Mesothelial cell of epicardium (in vitro differentiated cells): ENCODE data around the gene OLR1. TPM values are rescaled to one million over a fixed set of nuclear protein-coding genes. Genes with fewer than 3 reads are reported as not detected.
"Not testable (repeated sequence)": the region's sequence is repeated elsewhere in the genome, so short reads cannot be mapped to it uniquely, and the experiment has no call there.

Source experiments
- DNase-seq, 2 experiments: peaks; one replicate each; pipeline ENCODE4 v3.0.0; 2021; ENCODE audit warnings: low spot score in 2 of 2; ENCODE audit not compliant: unreplicated experiment in 2 of 2
- H3K27ac Mint-ChIP-seq: 2 replicates; pipeline ENCODE4 v1.8.0; 2021; ENCODE audit warnings: mixed read lengths
- H3K27me3 Mint-ChIP-seq: 2 replicates; pipeline ENCODE4 v1.8.0; 2021; ENCODE audit warnings: low read depth, mixed read lengths
- H3K36me3 Mint-ChIP-seq: 2 replicates; pipeline ENCODE4 v1.8.0; 2021; ENCODE audit warnings: mixed read lengths
- H3K4me1 Mint-ChIP-seq: 2 replicates; pipeline ENCODE4 v1.8.0; 2021; ENCODE audit warnings: mixed read lengths
- H3K4me3 Mint-ChIP-seq: 2 replicates; pipeline ENCODE4 v1.8.0; 2021; ENCODE audit warnings: mild to moderate bottlenecking, moderate library complexity, mixed read lengths
- H3K9me3 Mint-ChIP-seq: 2 replicates; pipeline ENCODE4 v1.8.0; 2021; ENCODE audit warnings: mixed read lengths
- total RNA-seq: library from RNA; stranded (reverse); gene quantifications from 3 replicates; pipeline ENCODE4 v1.2.1, GENCODE V29; 2021
- TF ChIP-seq, protein P1 (sequence below): fragments of 200-600 bp; sonication (generic); IDR thresholded peaks from one replicate; pipeline ENCODE4 v1.5.0; 2021; ENCODE audit warnings: antibody characterized with exemption; ENCODE audit not compliant: unreplicated experiment

The OLR1 gene
- total RNA-seq, 1 donor from 2014 or later: 1.7 TPM

DNA sequence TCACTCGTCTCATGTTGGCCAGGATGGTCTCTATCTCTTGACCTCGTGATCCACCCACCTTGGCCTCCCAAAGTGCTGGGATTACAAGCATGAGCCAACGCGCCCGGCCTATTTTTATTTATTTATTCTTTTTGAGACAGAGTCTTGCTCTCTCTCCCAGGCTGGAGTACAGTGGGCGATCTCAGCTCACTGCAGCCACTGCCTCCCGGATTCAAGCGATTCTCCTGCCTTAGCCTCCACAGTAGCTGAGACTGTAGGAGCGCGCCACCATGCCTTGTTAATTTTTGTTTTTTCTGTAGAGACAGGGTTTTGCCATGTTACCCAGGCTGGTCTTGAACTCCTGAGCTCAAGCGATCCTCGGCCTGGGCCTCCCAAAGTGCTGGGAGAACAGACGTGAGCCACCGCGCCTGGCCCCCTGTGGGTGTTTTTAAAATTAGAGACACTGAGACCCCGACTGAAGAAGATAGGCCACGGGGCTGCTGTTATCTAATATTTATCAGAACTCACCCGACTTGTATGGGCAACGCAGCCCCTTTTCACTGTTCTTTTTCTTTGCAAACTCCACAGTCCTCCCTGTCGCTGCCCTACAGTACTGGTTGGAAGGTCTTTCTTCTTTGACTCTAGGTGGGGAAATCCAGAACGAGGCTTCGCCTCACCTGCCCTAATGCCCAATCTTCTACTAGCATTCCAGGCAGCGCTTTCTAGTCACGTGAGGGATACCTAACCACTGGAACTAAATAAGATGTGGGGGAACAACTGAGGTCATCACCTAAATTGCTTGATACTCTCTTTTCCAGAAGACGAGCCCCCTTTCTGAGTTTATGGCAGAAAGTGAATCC, 39.4 kb upstream of the OLR1 start:
- H3K4me3 Mint-ChIP-seq: no peak overlapping the region
- no peaks in the 10 kb centered on the region for H3K27me3 Mint-ChIP-seq
- H3K27ac Mint-ChIP-seq: peak overlapping the region; percentile 100
- no peaks in the 10 kb centered on the region for H3K9me3 Mint-ChIP-seq
- H3K4me1 Mint-ChIP-seq: peaks cover 22% of the 10 kb centered on the region
- DNase-seq: no peak
- no peaks in the 10 kb centered on the region for H3K36me3 Mint-ChIP-seq
- TF ChIP-seq, protein P1, sequence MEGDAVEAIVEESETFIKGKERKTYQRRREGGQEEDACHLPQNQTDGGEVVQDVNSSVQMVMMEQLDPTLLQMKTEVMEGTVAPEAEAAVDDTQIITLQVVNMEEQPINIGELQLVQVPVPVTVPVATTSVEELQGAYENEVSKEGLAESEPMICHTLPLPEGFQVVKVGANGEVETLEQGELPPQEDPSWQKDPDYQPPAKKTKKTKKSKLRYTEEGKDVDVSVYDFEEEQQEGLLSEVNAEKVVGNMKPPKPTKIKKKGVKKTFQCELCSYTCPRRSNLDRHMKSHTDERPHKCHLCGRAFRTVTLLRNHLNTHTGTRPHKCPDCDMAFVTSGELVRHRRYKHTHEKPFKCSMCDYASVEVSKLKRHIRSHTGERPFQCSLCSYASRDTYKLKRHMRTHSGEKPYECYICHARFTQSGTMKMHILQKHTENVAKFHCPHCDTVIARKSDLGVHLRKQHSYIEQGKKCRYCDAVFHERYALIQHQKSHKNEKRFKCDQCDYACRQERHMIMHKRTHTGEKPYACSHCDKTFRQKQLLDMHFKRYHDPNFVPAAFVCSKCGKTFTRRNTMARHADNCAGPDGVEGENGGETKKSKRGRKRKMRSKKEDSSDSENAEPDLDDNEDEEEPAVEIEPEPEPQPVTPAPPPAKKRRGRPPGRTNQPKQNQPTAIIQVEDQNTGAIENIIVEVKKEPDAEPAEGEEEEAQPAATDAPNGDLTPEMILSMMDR: no peak

DNA sequence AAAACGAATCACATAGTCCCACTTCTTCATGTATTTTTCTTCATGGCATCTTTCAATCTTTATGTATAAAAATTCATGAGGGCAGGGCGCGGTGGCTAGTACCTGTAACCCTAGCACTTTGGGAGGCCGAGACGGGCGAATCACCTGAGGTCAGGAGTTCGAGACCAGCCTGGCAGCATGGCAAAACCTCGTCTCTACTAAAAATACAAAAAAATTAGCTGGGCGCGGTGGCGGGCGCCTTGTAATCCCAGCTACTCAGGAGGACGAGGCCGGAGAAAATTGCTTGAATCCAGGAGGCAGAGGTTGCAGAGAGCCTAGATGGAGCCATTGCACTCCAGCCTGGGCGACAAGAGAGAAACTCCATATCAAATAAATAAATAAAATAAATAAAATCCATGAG, 38.3 kb upstream of the OLR1 start:
- no peaks in the 10 kb centered on the region for H3K36me3 Mint-ChIP-seq
- TF ChIP-seq, protein P1: no peak

DNA sequence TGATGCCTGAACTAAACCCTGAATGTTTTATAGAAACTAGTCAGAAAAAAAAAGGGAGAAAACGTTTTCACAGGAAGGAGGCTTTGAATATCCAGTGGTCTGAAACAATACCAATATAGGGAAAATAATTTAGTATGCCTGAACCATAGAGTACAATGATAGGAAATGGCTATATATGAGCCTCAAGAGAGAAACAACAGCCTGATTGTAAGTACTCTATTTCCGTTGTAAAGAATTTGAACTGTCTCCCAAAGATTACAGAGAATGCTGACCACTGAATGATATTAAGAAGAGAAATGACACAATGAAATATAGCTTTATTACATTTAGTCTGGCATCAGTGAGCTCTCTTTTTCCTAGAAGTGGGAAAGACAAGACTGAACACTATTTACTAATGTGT, 35.2 kb upstream of the OLR1 start:
- DNase-seq: no peak
- Mint-ChIP-seq H3K4me3 (no peak overlapping the region), H3K27ac (no peak overlapping the region), H3K4me1 (peaks cover 12% of the 10 kb centered on the region), H3K9me3 (no peaks in the 10 kb centered on the region), H3K27me3 (no peaks in the 10 kb centered on the region), H3K36me3 (no peaks in the 10 kb centered on the region)
- TF ChIP-seq, protein P1: no peak

More for the DNA sequence above, 38.3 kb upstream of the OLR1 start:
- no peaks in the 10 kb centered on the region for H3K9me3 Mint-ChIP-seq
- peaks cover 19% of the 10 kb centered on the region for H3K4me1 Mint-ChIP-seq
- no peak overlapping the region for H3K4me3 Mint-ChIP-seq
- no peak for DNase-seq
- H3K27me3 Mint-ChIP-seq: no peaks in the 10 kb centered on the region
- H3K27ac Mint-ChIP-seq: peak overlapping the region; percentile 43

DNA sequence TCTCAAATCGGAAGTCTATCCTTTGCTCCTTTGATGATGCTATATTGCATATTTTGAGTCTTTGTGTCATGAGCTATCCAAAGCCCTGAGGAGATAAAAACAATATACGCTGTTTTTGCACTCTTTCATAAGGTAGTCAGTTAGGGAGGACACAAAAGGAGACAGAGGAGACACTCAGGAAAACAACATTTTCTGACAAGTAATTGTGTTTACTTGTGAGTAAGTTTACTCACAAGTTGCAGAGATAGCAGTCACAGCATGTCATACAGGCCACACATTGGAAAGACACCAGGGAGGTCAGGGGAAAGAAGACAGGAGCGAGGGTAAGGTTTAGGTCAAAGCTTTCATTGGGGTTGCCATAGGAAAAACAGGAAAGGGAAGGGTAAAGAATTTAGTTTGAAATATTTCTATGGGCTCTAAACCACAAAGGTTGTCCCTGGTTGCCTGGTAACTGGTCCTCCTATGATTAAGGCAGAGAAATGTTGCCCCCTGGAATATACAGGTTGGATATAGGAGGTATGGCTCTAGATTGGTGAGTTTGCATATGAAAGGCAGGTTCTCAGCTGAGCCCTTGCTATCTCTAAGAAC, 33.4 kb upstream of the OLR1 start:
- no peaks in the 10 kb centered on the region for H3K36me3 Mint-ChIP-seq
- H3K27me3 Mint-ChIP-seq: no peaks in the 10 kb centered on the region
- H3K4me3 Mint-ChIP-seq: no peak overlapping the region
- no peaks in the 10 kb centered on the region for H3K9me3 Mint-ChIP-seq
- peak overlapping the region; percentile 92 for H3K27ac Mint-ChIP-seq
- no peak for DNase-seq
- TF ChIP-seq, protein P1: no peak
- H3K4me1 Mint-ChIP-seq: peaks cover 6% of the 10 kb centered on the region

DNA sequence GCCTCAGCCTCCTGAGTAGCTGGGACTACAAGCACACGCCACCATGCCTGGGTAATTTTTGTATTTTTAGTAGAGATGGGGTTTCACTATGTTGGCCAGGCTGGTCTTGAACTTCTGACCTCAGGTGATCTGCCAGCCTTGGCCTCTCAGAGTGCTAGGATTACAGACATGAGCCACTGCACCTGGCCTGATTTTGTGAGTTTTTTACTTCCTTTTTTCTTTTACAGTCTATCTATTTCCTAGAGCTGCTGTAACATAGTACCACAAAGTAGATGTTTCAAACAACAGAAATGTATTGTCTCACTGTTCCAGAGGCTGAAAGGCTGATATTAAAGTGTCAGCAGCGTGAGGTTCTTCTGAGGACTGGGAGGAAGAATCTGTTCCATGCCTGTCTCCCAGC, 32.6 kb upstream of the OLR1 start:
- H3K27me3 Mint-ChIP-seq, DNase-seq, H3K4me1 Mint-ChIP-seq, H3K4me3 Mint-ChIP-seq, H3K36me3 Mint-ChIP-seq, H3K27ac Mint-ChIP-seq, H3K9me3 Mint-ChIP-seq: not testable (repeated sequence)

DNA sequence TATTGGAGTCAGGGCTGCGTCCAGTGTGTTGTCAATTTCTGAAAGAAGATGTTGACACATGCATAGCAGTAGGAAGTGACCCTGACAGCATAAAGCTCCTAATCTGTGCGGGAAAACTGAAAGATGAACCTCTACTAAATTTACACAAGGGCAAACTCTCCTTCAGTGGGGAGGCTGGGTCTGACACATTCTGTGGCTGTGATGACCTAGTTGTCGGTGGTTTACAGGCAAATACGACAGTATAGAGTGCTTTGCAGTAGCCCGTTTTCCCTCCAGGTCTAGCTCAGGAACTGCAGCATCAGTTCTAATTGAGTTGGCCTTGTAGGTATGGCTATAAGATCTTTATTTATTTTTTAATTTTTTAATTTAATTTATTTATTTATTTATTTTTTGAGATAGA, 25.9 kb upstream of the OLR1 start:
- no peak overlapping the region for H3K4me3 Mint-ChIP-seq
- no peak overlapping the region for H3K27ac Mint-ChIP-seq
- no peak for DNase-seq
- no peaks in the 10 kb centered on the region for H3K9me3 Mint-ChIP-seq
- H3K27me3 Mint-ChIP-seq: no peaks in the 10 kb centered on the region
- H3K36me3 Mint-ChIP-seq: no peaks in the 10 kb centered on the region
- TF ChIP-seq, protein P1: no peak
- H3K4me1 Mint-ChIP-seq: no peaks in the 10 kb centered on the region
